ENCODE data around the gene TOB1. TPM values are rescaled to one million over a fixed set of nuclear protein-coding genes. Genes with fewer than 3 reads are reported as not detected.

The TOB1 gene
- total and polyA plus RNA-seq, 2 donors (not counting 1 experiment from before 2014, with no cell fraction given), result 22.0 to 40.5 TPM

- no peak for DNase-seq (ENCODE audit: low read depth in 2 of 2)
These were observed 50.8 kb downstream of the TOB1 start for GRCh38 chr17:50815400-50815799.

DNA sequence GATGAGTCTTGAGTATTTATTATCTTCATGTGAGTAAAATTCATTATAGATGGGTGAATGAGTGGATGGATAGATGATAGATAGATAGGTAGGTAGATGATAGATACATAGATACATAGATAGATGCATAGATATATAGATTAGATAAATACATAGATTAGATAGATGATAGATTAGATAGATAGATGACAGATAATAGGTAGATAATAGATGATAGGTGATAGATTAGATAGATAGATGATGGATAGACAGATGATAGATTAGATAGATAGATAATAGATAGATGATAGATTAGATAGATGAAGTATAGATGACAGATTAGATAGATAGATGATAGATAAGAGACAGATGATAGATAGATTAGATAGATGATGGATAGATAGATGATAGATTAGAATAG lies 52.6 kb downstream of the TOB1 start:
- Histone ChIP-seq H4K20me1 (ENCODE audit: control insufficient read depth, extremely low read depth, insufficient read depth, low read length) (no peaks in the 10 kb centered on the region), H3K4me2 (ENCODE audit: extremely low read depth, insufficient read depth, low read length) (no peak overlapping the region), H3K9me3 (ENCODE audit: control insufficient read depth, insufficient read depth, low read depth, low read length) (no peaks in the 10 kb centered on the region), H3K36me3 (ENCODE audit: control insufficient read depth, insufficient read depth, low read length) (no peaks in the 10 kb centered on the region), H3K9ac (ENCODE audit: insufficient read depth, low read length) (no peak overlapping the region), H3K4me1 (ENCODE audit: control insufficient read depth, extremely low read depth, insufficient read depth, low read length) (no peaks in the 10 kb centered on the region), H3K27me3 (ENCODE audit: control insufficient read depth, insufficient read depth, low read length) (peaks cover 7% of the 10 kb centered on the region), H3K4me3 (replicated peaks in 1 of 4; ENCODE audit: control extremely low read depth in 1 of 4, insufficient read depth in 1 of 4, low read depth in 3 of 4, low read length in 4 of 4) (no peak overlapping the region), H3K79me2 (ENCODE audit: control insufficient read depth, insufficient read depth, low read length) (no peaks in the 10 kb centered on the region), H3K27ac (ENCODE audit: insufficient read depth, low read length) (no peak overlapping the region), H2AFZ (ENCODE audit: low read length) (no peak overlapping the region)
- TF ChIP-seq EZH2 (IDR thresholded peaks at IDR 0.05; ENCODE audit: low read length, missing control alignments) (no peak), CTCF (conservative IDR thresholded peaks at IDR 0.05 in 1 of 2, IDR thresholded peaks at IDR 0.05 in 1 of 2; ENCODE audit: low read depth in 1 of 2, low read length in 2 of 2) (no peak)
- DNase-seq (ENCODE audit: low read depth in 2 of 2), result no peak

More at GRCh38 chr17:50815400-50815799, 50.8 kb downstream of the TOB1 start:
- Histone ChIP-seq H3K36me3 (ENCODE audit: control insufficient read depth, insufficient read depth, low read length) (no peaks in the 10 kb centered on the region), H3K9me3 (ENCODE audit: control insufficient read depth, insufficient read depth, low read depth, low read length) (no peaks in the 10 kb centered on the region), H3K79me2 (ENCODE audit: control insufficient read depth, insufficient read depth, low read length) (no peaks in the 10 kb centered on the region), H3K4me1 (ENCODE audit: control insufficient read depth, extremely low read depth, insufficient read depth, low read length) (no peaks in the 10 kb centered on the region), H3K27ac (ENCODE audit: insufficient read depth, low read length) (no peak overlapping the region), H3K27me3 (ENCODE audit: control insufficient read depth, insufficient read depth, low read length) (peaks cover 10% of the 10 kb centered on the region), H3K4me2 (ENCODE audit: extremely low read depth, insufficient read depth, low read length) (no peak overlapping the region), H4K20me1 (ENCODE audit: control insufficient read depth, extremely low read depth, insufficient read depth, low read length) (no peaks in the 10 kb centered on the region), H3K4me3 (replicated peaks in 1 of 4; ENCODE audit: control extremely low read depth in 1 of 4, insufficient read depth in 1 of 4, low read depth in 3 of 4, low read length in 4 of 4) (no peak overlapping the region), H3K9ac (ENCODE audit: insufficient read depth, low read length) (no peak overlapping the region), H2AFZ (ENCODE audit: low read length) (no peak overlapping the region)
- TF ChIP-seq EZH2 (IDR thresholded peaks at IDR 0.05; ENCODE audit: low read length, missing control alignments) (no peak), CTCF (conservative IDR thresholded peaks at IDR 0.05 in 1 of 2, IDR thresholded peaks at IDR 0.05 in 1 of 2; ENCODE audit: low read depth in 1 of 2, low read length in 2 of 2) (no peak)

Other genes starting within 250 kb of the TOB1 start
- gene ABCC3, start 231.5 kb downstream of the TOB1 start, total RNA-seq, result 20.0 and 34.8 TPM in 2 replicates
- gene ABCC3, start 231.5 kb downstream of the TOB1 start, polyA plus RNA-seq, result 11.5 and 11.9 TPM in 2 replicates
- gene ANKRD40, start 158.4 kb downstream of the TOB1 start, total RNA-seq, result 34.4 and 34.5 TPM in 2 replicates
- 59.9 and 65.9 TPM in 2 replicates for gene ANKRD40, start 158.4 kb downstream of the TOB1 start, polyA plus RNA-seq
- 23.9 and 35.2 TPM in 2 replicates for gene LUC7L3, start 146.8 kb downstream of the TOB1 start, total RNA-seq
- gene LUC7L3, start 146.8 kb downstream of the TOB1 start, polyA plus RNA-seq, result 45.2 and 56.5 TPM in 2 replicates
- gene ANKRD40CL, start 98.8 kb downstream of the TOB1 start, total RNA-seq, result under 0.01 TPM in 1 of 2 replicates, not detected in the other
- gene ANKRD40CL, start 98.8 kb downstream of the TOB1 start, polyA plus RNA-seq, result not detected in 2 replicates
- under 0.01 and 0.33 TPM in 2 replicates for gene WFIKKN2, start 30.8 kb downstream of the TOB1 start, total RNA-seq
- 0.02 and 0.05 TPM in 2 replicates for gene WFIKKN2, start 30.8 kb downstream of the TOB1 start, polyA plus RNA-seq

Measured in fibroblast of lung (primary cell).